Tibial nerve (tissue), 4 donors: ENCODE data around the gene STK38L. TPM values are rescaled to one million over a fixed set of nuclear protein-coding genes. Genes with fewer than 3 reads are reported as not detected.

ENCODE experiments used
- DNase-seq, 2 donors: peaks; one replicate each; pipeline ENCODE4 v3.0.0-alpha.2; 2019; ENCODE audit warnings: low spot score in 2 of 2
- H3K27ac ChIP-seq, 4 donors: fragments of 200-600 bp; sonication (generic) in 3 of 4; one replicate each; pipeline ENCODE4 v1.5.1; 2017 to 2019; ENCODE audit warnings: mild to moderate bottlenecking in 1 of 4
- H3K27me3 ChIP-seq, 2 donors: fragments of 200-600 bp; sonication (generic) in 1 of 2; one replicate each; pipeline versions ENCODE4 v1.5.1 to v1.6.0; 2017 to 2019
- H3K36me3 ChIP-seq, 3 donors: fragments of 200-600 bp; sonication (generic); one replicate each; pipeline ENCODE4 v1.5.1; 2018 to 2019
- H3K4me1 ChIP-seq, 4 donors: fragments of 200-600 bp; sonication (generic) in 3 of 4; one replicate each; pipeline ENCODE4 v1.5.1; 2017 to 2019
- H3K4me3 ChIP-seq, 4 donors: fragments of 200-600 bp; sonication (generic) in 3 of 4; one replicate each; pipeline ENCODE4 v1.5.1; 2017 to 2019; ENCODE audit warnings: mild to moderate bottlenecking in 1 of 4, moderate library complexity in 1 of 4
- H3K9me3 ChIP-seq, 4 donors: fragments of 200-600 bp; sonication (generic) in 3 of 4; one replicate each; pipeline ENCODE4 v1.5.1; 2017 to 2019
- CTCF ChIP-seq, 5 experiments: fragments of 200-600 bp in 3 of 5; fragments of 450-650 bp in 2 of 5; sonication (generic) in 3 of 5; IDR thresholded peaks; one replicate each; pipeline ENCODE4 v1.5.1; 2016 to 2019; ENCODE audit warnings: antibody characterized with exemption in 5 of 5, mild to moderate bottlenecking in 3 of 5, moderate library complexity in 2 of 5
- EP300 ChIP-seq, 2 donors: sonication (generic); formaldehyde crosslinking; IDR thresholded peaks; one replicate each; pipeline ENCODE4 v1.6.1; 2017; ENCODE audit warnings: antibody characterized with exemption in 2 of 2, mild to moderate bottlenecking in 1 of 2
- POLR2A ChIP-seq, 2 donors: fragments of 450-650 bp; IDR thresholded peaks; one replicate each; pipeline ENCODE4 v1.6.1; 2017; ENCODE audit warnings: antibody characterized with exemption in 2 of 2, mild to moderate bottlenecking in 2 of 2, moderate library complexity in 2 of 2
- WGBS, 2 donors: methylation state at CpG; one replicate each; pipeline ENCODE4 v1.1.5; 2018; 5-methylcytosine and 5-hydroxymethylcytosine counted together
- total RNA-seq, 4 donors: library from RNA; depleted of rRNA; stranded (reverse); fragments of >200 nt; gene quantifications; one replicate each; pipeline ENCODE4 v1.1.0, GENCODE V29; 2016

STK38L gene
- total RNA-seq, 4 donors from 2014 or later = 30.6 to 51.6 (median 40.8) TPM

DNA sequence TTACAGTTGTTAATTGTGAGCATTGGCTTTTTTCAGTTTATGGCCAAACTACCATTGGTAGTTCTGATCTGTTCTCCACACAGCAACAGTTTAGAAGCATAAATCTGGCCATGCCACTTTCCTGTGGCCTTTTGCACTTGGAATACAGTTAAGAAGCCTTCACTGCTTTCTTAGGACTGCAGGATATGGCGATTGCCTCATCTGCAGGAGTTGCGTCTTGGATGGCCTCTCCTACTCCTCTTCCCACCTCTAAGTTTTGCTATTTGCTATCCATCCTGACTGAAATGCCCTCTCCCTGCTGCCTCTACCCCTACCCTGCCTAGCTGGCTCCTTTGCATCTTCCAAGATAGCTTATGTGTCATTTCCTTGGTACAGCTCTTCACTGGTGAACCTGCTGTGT is 75.8 kb downstream of the STK38L start:
- peaks cover 0 to 4% (median 0%) of the 10 kb centered on the region in 4 donors for H3K4me1 ChIP-seq
- TF ChIP-seq EP300 (IDR thresholded peaks at IDR 0.05) (no peak), CTCF (IDR thresholded peaks at IDR 0.05) (no peak), POLR2A (IDR thresholded peaks at IDR 0.05) (no peak)
- H3K27ac ChIP-seq = no peak overlapping the region
- no peak overlapping the region for H3K4me3 ChIP-seq
- WGBS, 2 donors = 92 to 100% methylated on average over 2 of the region's 2 CpGs
- H3K9me3 ChIP-seq = no peaks in the 10 kb centered on the region
- H3K27me3 ChIP-seq = no peaks in the 10 kb centered on the region
- no peak for DNase-seq
- peaks cover 0 to 67% (median 12%) of the 10 kb centered on the region in 3 donors for H3K36me3 ChIP-seq

DNA sequence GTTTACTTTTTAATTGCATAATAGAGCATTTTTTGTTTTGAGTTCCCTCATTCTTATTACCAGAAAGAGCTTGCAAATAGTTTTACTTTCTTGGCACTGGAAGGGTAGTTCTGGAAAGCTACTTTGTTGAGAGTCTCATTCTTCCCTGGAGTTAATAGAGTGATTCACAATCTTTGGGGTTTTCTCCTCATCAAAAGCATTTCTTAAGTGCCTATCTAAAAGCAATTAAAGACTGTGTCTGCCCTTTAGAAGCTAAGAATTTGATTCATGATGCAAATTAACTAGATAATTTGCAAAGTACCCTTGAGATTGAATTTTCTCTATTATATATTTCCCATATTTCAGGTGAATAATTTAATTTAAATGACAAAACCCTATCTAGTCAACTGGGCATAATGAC is 80.4 kb downstream of the STK38L start:
- H3K27me3 ChIP-seq = no peaks in the 10 kb centered on the region
- peaks cover 0 to 4% (median 0%) of the 10 kb centered on the region in 4 donors for H3K4me1 ChIP-seq
- no peak overlapping the region for H3K27ac ChIP-seq
- no peaks in the 10 kb centered on the region for H3K9me3 ChIP-seq
- H3K4me3 ChIP-seq = no peak overlapping the region
- peaks cover 0 to 48% (median 9%) of the 10 kb centered on the region in 3 donors for H3K36me3 ChIP-seq
- no peak for TF ChIP-seq EP300 (IDR thresholded peaks at IDR 0.05)
- TF ChIP-seq POLR2A (IDR thresholded peaks at IDR 0.05) = no peak
- no peak for TF ChIP-seq CTCF (IDR thresholded peaks at IDR 0.05)
- no peak for DNase-seq

- Histone ChIP-seq H3K4me3 (no peak overlapping the region), H3K27me3 (peaks cover 0 to 22% of the 10 kb centered on the region in 2 donors), H3K4me1 (peaks cover 0 to 23% (median 4%) of the 10 kb centered on the region in 4 donors), H3K27ac (no peak overlapping the region), H3K36me3 (peaks cover 0 to 15% (median 0%) of the 10 kb centered on the region in 3 donors), H3K9me3 (no peaks in the 10 kb centered on the region)
- DNase-seq = no peak
- WGBS, 2 donors = 76% methylated on average over 1 of the region's 1 CpG
- TF ChIP-seq EP300 (IDR thresholded peaks at IDR 0.05) = no peak
- TF ChIP-seq CTCF (IDR thresholded peaks at IDR 0.05) = no peak
- no peak for TF ChIP-seq POLR2A (IDR thresholded peaks at IDR 0.05)
These were observed 86.8 kb downstream of the STK38L start for GRCh38 chr12:27330846-27331245.

- Histone ChIP-seq H3K4me3 (no peak overlapping the region), H3K36me3 (peaks cover 0 to 11% (median 0%) of the 10 kb centered on the region in 3 donors), H3K4me1 (peaks cover 0 to 23% (median 4%) of the 10 kb centered on the region in 4 donors), H3K9me3 (no peaks in the 10 kb centered on the region), H3K27ac (no peak overlapping the region), H3K27me3 (peaks cover 0 to 22% of the 10 kb centered on the region in 2 donors)
- DNase-seq = no peak
- TF ChIP-seq POLR2A (IDR thresholded peaks at IDR 0.05) = no peak
- TF ChIP-seq EP300 (IDR thresholded peaks at IDR 0.05) = peak in 1 of 2 donors; percentile 42
- 45 to 47% methylated on average over 7 of the region's 7 CpGs for WGBS, 2 donors
These were observed 87.3 kb downstream of the STK38L start for GRCh38 chr12:27331291-27331926.

DNA sequence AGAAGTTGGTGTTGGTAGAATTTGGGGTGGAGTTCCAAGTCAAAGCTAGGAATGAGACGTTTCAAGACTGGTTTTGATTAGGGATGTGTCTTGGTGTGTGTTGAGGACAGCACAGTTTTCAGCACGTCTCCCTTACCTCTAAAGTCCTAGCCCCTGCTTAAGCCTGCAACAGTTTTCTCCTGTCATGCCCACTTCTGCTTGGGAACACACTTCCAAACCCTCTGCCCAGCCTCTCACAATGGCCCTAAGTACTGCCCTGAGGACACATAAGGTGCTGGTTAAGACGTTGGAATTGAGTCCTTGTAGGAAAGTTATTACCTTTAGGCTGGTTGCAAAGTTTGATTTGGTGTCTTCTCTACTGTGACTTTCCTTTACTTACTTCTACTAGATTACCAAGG is 87.8 kb downstream of the STK38L start:
- Histone ChIP-seq H3K9me3 (no peaks in the 10 kb centered on the region), H3K4me3 (peak overlapping the region in 1 of 4 donors; percentile 66), H3K27ac (no peak overlapping the region), H3K4me1 (peaks cover 0 to 23% (median 4%) of the 10 kb centered on the region in 4 donors), H3K36me3 (peaks cover 0 to 7% (median 0%) of the 10 kb centered on the region in 3 donors), H3K27me3 (peaks cover 0 to 22% of the 10 kb centered on the region in 2 donors)
- TF ChIP-seq CTCF (IDR thresholded peaks at IDR 0.05) (no peak), EP300 (IDR thresholded peaks at IDR 0.05) (no peak), POLR2A (IDR thresholded peaks at IDR 0.05) (no peak)
- no peak for DNase-seq
- WGBS, 2 donors = 43% methylated on average over 3 of the region's 3 CpGs
